Fibroblast of skin of scalp (primary cell): ENCODE measurements around the gene NAXD.
"Not testable (repeated sequence)": the region's sequence is repeated elsewhere in the genome, so short reads cannot be mapped to it uniquely, and the experiment has no call there.

Source experiments
- DNase-seq: peaks from one replicate; pipeline ENCODE4 v3.0.0-alpha.2; 2013

The NAXD gene

DNA sequence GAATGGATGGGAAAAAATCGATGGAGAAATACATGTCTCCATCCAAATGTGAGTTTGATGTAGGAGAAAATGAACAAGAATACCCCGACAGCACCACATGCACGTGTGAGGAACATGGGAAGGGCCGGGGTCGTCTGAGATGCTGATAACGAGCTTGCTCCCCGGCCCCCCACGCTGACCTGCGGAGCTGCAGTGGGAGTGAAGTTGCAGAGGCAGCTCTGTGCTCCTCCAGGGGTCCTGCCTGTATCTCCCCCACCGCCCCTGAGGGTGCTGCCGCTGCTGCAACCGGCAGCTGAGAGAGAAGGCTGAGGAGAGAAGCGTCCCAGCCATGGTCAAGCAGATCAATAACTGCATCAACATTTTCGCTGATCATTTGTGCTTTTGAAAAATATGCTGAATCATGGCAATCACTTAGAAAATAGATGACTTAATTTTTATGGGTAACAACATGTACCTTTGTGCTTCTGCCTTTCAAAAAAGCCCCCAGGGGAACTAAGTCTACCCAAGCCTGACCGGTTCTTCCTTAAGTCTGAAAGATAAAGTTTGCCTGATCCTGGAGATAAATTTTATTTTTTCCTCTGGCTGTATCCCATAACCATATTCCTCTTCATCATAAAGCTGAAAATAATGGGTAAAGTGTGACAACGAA, 18.2 kb upstream of the NAXD start:
- DNase-seq = no peak

DNA sequence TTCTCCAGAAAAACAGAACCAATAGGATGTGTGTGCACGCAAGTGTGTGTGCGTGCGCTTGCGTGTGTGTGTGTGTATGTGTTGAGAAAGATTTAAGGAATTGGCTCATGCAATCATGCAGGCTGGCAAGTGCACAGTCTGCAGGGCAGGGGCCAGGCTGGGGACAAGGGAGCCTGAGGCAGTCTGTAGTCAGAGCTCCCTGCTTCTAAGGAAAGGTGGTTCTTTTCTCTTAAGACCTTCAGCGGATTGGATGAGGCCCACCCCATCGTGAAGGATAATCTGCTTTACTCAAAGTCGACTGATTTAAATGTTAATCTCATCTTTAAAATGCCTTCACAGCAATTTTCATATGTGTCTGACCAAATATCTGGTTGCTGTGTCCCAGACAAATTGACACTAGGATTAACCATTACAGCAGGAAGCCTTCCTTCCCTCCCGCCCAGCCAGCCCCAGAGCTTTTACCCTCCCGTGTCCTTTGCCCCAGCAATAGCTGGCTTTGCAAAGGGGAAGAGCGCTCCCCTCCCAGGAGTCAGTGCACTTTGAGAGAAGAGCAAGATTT, 15.0 kb upstream of the NAXD start:
- DNase-seq = no peak

DNA sequence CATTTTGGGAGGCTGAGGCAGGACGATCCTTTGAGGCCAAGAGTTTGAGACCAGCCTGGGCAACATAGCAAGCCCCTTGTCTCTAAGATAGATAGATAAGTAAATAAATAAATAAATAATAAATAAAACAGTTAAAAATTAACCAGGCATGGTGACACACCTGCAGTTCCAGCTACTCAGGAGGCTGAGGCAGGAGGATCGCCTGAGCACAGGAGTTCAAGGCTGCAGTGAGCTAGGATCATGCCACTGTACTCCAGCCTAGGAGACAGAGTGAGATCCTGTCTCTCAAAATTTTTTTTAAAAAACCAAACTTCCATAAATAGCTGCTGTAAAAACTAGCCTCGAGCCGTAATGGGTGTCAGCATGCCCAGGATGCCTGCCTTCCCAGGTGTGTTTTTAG, 14.4 kb upstream of the NAXD start:
- no peak for DNase-seq

DNA sequence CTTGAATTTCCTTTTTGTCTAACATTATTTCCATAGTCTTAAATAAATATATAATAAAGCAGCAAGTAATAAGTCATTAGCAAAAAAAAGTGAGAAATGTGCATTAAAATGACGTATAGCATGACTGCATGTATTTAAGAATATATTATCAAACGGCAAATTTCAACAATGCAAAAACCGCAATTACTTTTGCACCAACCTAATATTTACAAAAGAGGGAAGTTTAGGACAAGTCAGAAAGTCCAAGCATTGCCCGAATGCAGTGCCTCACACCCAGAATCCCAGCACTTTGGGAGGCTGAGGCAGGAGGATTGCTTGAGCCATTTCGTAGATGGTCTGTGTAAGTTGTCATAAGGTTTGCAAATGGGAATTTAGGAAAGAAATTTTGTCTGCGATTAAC, 10.2 kb upstream of the NAXD start:
- DNase-seq = no peak

DNA sequence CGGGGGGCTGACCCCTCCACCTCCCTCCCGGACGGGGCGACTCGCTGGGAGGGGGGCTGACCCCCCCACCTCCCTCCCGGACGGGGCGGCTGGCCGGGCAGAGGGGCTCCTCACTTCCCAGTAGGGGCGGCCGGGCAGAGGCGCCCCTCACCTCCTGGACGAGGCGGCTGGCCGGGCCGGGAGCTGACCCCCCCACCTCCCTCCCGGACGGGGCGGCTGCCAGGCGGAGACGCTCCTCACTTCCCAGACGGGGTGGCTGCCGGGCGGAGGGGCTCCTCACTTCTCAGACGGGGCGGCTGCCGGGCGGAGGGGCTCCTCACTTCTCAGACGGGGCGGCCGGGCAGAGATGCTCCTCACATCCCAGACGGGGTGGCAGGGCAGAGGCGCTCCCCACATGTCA, 9.1 kb upstream of the NAXD start:
- not testable (repeated sequence) for DNase-seq

DNA sequence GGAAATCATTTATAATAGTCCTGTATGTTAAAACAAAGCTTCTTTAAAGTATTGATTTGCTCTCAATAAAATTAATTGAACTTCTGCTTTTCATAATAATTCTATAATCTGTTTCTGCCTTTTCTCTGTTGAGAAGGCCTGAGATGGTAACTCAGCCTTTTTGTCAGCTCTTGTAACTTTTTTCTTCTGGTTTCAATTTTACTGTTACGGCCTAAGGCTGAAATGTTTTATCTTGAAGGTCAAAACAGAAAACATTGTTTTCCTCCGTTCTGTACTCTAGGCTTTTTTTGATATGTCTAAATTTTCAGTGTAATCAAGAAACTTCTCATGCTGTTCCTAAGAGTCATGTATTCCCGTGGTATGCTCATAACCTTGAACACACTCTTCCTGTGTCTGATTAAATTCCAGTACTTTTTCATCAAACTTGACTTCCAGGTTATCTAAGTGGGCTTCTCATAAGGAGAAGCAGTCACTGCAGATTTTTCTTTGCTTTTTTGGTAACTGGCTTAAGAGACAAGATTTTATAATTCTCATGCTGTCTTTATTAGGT, 7.6 kb upstream of the NAXD start:
- DNase-seq = no peak

DNA sequence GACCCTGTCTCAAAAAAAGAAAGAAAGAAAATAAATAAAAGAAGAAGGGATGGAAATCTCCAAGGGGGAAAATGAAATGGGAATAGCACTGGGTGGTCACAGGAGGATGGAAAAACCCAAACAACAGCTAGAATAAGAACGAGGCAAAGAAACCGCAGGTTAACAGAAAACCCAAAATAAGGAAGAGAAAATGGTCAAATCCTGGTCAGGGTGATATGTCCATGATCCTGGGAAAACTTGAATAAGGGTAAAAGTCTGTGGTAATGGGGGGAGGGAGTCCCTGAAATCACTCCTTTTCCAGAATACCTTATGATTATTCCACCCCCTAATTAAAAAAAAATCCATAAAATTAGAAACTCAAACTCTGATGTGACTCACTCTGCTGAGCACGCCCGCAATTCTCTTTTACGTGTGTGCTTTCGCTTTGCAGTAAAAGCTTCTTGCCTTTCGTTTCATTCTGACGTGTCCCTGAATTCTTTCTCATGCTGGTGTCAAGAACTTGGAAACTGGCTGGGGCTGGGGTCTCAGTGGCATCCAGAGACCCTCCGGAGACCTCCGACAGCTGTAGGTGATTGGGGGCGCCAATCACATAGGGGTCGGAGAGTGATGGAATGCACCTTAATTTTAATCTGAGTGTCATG, 4.3 kb upstream of the NAXD start:
- DNase-seq = no peak

DNA sequence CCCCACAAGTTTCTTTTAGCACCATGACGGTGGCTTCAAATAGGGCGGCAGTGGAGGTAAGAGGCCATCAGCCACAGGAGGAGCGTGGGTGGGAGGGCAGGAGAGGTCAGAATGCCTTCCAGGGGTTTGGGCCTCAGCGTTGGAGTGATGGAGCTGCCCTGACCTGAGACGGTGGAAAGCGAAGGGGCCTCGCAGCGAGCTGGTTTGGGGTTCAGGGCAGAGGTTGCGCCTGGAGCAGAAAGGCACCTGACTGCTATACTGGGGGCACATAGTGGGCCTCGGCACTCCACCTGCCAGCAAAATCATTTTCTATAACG, 382 bp upstream of the NAXD start:
- DNase-seq = no peak

DNA sequence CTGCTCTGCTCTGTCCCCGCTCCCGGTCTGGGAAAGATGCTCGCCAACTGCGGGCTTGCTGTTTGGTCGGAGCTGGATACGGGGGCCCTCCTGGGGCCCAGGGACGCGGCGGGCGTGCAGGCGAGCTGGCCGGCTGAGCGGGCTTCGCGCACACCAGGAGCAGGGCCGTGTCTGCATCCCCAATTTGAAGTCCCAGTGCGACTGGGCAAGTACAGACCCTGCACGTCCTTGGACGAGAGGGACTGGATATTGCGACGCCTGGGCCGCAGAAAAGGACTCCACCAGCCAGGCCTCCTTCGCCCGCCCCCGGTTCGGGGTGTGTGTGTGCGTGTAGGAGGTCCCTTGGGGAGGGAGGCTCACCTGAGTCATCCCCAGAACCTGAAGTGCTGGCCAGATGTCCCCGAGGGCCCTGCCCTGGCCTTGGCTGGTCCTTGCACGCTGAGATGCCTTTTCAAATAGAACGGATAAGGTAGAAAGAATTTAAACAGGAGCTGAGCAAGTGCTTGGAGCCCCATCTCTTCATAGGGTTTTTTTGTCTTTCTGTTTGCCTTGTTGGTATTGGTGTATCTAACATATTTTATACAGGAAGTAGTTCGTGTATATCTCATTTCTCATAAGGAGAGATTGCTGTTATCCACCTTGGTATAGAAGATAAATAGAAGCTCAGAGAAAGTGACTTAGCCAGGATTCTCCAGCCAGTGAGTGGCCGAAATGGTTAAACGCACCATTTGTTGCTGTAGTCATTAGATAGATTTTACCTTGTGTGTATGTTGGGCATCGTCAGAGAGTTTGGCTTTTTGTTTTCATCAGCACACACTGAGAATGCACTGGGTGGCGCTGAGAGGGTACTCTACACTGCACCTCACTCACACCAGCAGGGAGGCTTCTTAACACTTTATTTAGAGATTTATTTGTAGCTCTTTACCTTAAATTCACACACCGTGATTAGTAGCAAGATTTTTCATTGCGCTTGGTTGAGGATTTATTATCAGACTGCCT, 1.1 kb downstream of the NAXD start:
- DNase-seq = peak; percentile 39

DNA sequence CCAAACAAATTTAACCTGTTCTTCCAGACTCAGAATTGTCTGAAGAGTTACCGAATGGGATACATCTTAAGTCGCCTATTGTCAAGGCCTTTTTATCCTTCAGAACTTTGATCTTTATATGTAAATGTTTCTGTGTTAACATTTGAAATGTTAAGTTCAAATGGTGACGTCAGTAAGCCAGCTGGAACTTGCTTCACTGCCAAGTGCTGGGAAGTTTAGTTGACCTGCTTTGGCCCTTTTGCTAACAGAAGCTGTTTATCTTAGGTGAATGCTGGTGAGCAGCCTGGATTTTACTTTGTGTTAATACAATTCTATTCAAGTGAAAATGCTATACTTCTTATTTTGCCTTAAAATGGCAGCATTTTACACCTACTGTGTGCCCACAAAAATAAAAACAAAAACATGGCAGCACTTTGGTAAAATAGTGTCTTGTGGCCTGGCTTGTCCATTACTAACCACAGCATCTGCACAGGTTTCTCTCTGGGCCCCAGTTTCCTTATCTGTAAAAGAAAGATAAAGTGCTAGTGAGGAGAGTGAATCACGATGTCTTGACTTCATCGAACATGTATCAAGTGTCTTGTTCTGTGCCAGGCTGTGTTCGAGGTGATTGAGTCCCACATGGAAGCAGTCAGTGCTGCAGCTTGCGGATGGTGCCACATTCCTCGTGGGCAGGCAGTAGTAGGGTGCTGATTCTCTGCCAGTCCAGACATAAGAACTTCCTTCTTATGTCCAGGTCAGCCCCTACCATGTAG, 2.2 kb downstream of the NAXD start:
- no peak for DNase-seq

DNA sequence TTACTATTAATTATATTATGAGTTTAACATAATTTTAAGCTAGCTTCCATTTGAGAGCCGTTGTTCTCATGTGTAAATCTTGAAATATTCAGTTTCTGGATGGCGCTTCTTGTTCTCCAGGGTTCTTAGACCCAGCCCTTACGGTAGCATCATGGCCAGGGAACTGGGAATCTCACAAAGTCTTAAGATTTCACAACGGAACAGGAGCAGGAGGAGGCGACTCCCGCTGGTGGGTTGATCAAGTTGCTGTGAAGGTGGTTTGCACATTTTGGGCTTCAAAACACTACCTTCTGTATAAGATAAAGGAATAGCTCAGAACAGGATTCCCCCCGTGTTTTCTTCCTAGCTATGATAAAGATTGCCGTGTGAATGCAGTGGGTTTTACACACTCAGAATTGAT, 2.8 kb downstream of the NAXD start:
- DNase-seq = no peak

DNA sequence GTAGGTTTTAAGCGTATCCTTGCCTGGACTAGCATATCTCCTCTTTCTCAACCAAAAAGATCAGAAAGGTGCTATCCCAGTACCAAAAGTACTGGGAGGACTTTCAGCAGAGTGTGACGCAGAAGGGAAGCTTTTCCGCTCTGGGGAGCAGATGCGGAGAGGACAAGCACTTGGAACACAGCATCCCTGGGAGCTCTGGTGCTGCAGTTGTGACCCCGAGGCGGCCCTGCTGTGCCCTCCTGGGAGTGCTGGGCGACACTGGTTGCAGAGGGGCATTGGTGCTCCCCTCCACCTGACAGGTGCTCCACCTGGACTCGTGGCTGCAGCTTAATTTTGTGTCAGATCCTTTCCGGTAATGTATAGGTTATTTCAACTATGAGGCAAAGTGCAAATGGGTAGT, 3.4 kb downstream of the NAXD start:
- no peak for DNase-seq

DNA sequence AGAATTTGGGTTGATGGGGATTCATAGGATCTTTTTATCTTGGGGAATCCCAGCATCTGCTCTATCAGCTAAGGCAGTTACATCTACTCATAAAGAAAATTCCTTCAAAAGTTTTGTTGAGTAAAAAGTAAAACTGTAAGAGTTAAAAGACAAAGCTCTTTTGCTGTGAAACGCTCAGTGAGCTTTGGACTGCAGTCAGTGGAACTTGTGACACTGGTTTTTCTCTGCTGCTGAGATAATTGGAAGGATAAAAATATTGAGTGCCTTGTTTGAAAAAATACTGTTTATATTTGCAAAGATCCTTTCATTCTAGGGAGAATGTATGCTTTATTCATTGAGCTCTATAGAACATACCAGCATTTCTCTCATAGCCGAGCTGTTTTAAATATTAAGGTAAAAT, 5.3 kb downstream of the NAXD start:
- no peak for DNase-seq

DNA sequence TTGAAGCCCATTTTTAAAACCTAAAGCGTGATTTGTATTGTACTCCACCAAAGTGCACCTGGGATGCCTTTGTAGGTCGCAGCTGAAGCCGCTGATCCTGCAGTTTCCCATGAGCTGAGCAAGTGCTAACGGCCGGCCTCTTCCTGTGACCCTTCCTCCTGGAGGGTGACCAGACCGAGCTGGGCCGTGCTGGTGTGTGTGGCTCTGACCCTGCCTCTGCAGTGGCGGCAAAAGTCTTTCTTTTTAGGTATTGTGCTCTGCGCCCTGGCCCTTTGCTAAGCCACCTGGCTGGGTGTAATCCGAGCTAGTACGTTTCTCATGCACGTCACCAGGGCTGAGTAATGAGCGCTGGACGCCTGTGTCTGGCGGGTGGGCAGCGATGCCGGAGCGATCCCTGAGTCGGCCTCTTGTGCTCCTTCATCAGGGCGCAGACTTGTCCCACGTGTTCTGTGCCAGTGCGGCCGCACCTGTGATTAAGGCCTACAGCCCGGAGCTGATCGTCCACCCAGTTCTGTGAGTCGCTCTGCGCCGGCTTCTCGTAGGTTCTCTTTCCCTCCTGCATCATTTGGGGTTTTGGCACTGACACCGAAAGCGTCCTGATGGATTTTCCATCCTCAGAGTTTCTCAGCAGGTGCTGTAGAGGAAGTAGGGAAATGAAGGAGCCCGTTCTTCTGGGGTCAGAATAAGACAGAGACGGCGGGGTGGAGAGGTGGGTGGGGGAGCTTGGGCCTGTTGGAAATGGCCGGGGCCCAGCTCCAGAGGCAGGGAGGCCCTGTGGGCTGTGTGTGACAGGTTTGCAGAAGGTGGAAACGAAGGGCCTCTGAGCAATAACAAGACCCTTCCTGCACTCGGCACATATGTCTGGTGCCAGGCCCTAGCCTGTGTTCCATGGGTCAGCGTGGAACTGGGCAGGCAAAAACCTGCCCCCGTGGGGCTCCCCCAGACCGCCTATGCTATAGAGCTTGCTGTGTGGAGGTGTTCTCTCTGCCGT, 9.7 kb downstream of the NAXD start:
- DNase-seq = no peak

DNA sequence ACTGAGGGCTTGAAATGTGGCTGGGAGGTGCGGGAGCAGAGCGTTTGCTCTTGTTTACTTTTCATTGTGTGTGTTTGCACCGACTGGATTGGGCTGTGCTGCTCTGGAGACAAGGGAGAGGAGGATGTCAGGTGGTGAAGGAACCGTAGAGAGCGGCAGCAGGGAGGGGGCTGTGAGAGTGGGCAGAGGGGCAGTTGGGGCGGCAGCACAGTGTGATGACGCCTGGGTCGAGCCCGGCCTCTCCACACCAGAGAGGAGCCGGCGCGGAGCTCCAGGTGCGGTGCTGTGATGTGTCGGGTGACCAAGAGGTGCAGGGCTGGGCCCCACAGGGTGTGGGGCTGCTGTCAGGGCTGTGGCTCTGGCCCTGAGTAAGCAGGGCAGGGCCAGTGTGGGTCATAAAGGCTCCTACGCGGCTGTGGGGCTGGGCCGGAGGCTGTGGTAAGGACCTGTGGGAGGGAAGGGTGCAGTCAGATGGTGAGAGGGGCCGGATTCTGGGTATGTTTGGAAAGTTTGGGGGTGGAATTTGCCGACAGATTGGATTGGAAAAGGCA, 10.5 kb downstream of the NAXD start:
- no peak for DNase-seq

DNA sequence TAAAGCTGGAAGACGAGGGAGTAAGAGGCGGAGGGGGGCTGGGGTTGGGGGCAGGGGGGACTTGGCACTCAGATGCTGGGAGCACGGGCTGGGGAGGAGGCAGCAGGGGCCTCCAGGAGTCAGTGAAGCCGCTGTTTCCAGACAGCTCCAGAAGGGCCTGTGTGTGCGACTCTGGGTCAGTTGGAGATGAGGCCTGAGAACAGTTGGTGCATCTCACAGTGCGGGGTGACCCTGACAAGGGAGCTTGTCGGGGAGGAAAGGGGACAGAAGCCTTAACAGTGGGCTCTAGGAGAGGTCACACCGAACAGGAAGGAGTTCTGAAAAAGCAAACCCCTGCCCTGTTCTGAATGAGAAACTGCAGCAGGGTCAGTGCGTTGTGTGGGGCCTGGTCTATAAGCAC, 11.2 kb downstream of the NAXD start:
- no peak for DNase-seq

DNA sequence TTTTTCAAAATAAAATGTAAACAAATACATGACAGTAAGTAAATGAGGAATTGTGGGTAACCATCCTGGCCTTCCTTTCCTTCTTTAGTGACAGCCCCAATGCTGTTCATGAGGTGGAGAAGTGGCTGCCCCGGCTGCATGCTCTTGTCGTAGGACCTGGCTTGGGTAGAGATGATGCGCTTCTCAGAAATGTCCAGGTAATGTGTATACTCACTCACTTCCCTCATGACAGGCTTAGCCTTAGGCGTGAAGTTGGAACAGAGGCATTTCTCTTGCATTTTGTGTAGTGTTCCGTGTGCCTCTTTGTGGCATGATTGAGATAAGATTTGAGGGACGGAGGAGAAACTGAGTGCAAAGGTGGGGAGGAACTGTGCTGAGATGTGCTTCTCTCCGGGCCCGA, 12.0 kb downstream of the NAXD start:
- DNase-seq = no peak

DNA sequence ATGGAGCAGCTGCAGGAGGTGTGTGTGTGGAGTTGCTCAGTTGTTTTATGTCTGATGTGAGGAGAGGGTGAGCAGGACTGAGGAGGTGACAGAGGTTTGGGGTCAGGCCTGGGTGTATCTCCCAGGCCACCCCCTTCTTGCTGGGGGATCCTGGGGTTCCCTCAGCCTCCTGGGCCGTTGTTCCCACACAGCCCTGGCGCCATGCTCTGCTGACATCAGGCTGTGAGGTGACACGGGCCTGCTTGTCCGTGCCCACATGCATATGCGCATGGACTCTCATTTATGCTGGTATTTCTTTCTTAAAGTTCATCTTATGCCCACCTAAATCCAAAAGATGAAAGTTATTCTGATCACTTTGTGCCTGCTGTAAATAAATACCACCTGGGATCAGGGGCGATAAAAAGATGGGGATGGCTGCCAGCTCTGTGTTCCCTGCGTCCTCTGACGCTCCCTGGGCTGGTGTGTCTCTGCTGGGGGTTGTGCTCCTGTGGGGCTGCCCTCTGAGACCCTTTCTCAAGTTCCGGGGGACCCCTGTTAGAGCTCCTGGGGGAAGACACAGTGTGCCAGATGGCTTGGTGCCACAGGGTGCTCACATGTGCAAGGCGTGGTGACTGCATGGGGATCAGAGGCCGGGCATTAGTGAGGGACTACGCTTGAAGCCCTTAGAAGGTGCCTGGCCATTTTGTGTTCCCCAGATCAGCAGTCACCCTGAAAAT, 12.6 kb downstream of the NAXD start:
- DNase-seq = no peak

DNA sequence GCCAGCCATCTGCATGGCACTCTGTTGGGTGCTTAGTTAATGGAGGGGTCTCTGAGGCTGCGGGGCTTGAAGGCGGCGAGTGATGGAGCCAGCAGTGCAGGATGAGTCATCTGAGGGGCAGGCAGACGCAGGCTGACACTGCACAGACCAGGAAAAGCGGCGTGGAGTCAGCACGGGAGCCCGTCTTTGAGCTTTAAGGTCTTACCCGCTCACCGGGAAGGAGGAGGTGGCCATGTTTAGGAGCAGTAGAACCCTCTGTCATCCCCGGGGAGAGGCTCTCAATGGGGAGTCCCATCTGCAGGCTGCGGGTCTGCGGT, 13.1 kb downstream of the NAXD start:
- no peak for DNase-seq
